NCI-H1417 treated with DMSO at 0.1 percent for 48 hours (cell line): ENCODE measurements around the gene TRABD2B.
"Not testable (repeated sequence)": the region's sequence is repeated elsewhere in the genome, so short reads cannot be mapped to it uniquely, and the experiment has no call there.

Experiments used
- DNase-seq: peaks from one replicate; lab custom pipeline; 2025; lab: John Stamatoyannopoulos, UW

TRABD2B gene

GRCh38 chr1:47967864-47968555 lies 29.2 kb downstream of the TRABD2B start:
- DNase-seq, result no peak

GRCh38 chr1:47965816-47966215 lies 31.4 kb downstream of the TRABD2B start:
- DNase-seq, result no peak

GRCh38 chr1:47964636-47965035 lies 32.5 kb downstream of the TRABD2B start:
- DNase-seq, result no peak

- DNase-seq, result no peak
Measured at GRCh38 chr1:47963568-47964358, 33.4 kb downstream of the TRABD2B start.

GRCh38 chr1:47962750-47963492 lies 34.3 kb downstream of the TRABD2B start:
- no peak for DNase-seq

GRCh38 chr1:47961835-47962234 lies 35.4 kb downstream of the TRABD2B start:
- DNase-seq, result not testable (repeated sequence)

GRCh38 chr1:47956491-47956890 lies 40.7 kb downstream of the TRABD2B start:
- not testable (repeated sequence) for DNase-seq

GRCh38 chr1:47953661-47954060 lies 43.5 kb downstream of the TRABD2B start:
- DNase-seq, result no peak

- no peak for DNase-seq
Measured at GRCh38 chr1:47951545-47952235, 45.5 kb downstream of the TRABD2B start.

- DNase-seq, result no peak
Measured at GRCh38 chr1:47951026-47951425, 46.2 kb downstream of the TRABD2B start.

GRCh38 chr1:47950471-47950870 lies 46.7 kb downstream of the TRABD2B start:
- DNase-seq, result no peak

GRCh38 chr1:47948126-47948525 lies 49.1 kb downstream of the TRABD2B start:
- DNase-seq, result no peak

- no peak for DNase-seq
Measured at GRCh38 chr1:47947531-47947930, 49.7 kb downstream of the TRABD2B start.

- DNase-seq, result no peak
Measured at GRCh38 chr1:47944561-47944960, 52.6 kb downstream of the TRABD2B start.

GRCh38 chr1:47942240-47942629 lies 55.0 kb downstream of the TRABD2B start:
- DNase-seq, result no peak

GRCh38 chr1:47941609-47942239 lies 55.5 kb downstream of the TRABD2B start:
- no peak for DNase-seq

GRCh38 chr1:47940779-47941178 lies 56.4 kb downstream of the TRABD2B start:
- DNase-seq, result no peak

- no peak for DNase-seq
Measured at GRCh38 chr1:47940326-47940725, 56.9 kb downstream of the TRABD2B start.

GRCh38 chr1:47938520-47938919 lies 58.7 kb downstream of the TRABD2B start:
- no peak for DNase-seq

- DNase-seq, result no peak
Measured at GRCh38 chr1:47937586-47938254, 59.5 kb downstream of the TRABD2B start.

- no peak for DNase-seq
Measured at GRCh38 chr1:47936916-47937551, 60.2 kb downstream of the TRABD2B start.
